AG04450 (cell line): ENCODE results near the gene PDCD7. TPM values are rescaled to one million over a fixed set of nuclear protein-coding genes. Genes with fewer than 3 reads are reported as not detected.
"Not testable (repeated sequence)": the region's sequence is repeated elsewhere in the genome, so short reads cannot be mapped to it uniquely, and the experiment has no call there.

Experiments
- CTCF ChIA-PET: fragments of 300-600, 350-600 bp; formaldehyde crosslinking; extraction: SDS; loops from one replicate; lab custom pipeline; 2022; ENCODE audit warnings: antibody characterized with exemption, inconsistent platforms; lab: Charles Lee
- POLR2A ChIA-PET: fragments of 350-600 bp; formaldehyde crosslinking; extraction: SDS; loops from one replicate; lab custom pipeline; 2021; ENCODE audit warnings: antibody characterized with exemption, inconsistent platforms; lab: Yijun Ruan, JAX
- DNase-seq: peaks from one replicate; pipeline ENCODE4 v3.0.0-alpha.2; 2011; ENCODE audit warnings: low read depth, low spot score
- H3K27ac ChIP-seq: one replicate; pipeline ENCODE4 v1.5.1; 2012; ENCODE audit warnings: low read depth, low read length, control low read depth
- H3K27me3 ChIP-seq: one replicate; pipeline ENCODE4 v1.6.0; 2012; ENCODE audit warnings: low read length; ENCODE audit not compliant: control insufficient read depth, insufficient read depth
- H3K4me3 ChIP-seq: 2 replicates; pipeline ENCODE4 v1.5.1; 2011; ENCODE audit warnings: mild to moderate bottlenecking, low read depth, low read length, control low read depth
- H3K9me3 ChIP-seq: 2 replicates; pipeline ENCODE4 v1.5.1; 2012; ENCODE audit warnings: low read length; ENCODE audit not compliant: control insufficient read depth, insufficient read depth
- CTCF ChIP-seq: IDR thresholded peaks from 2 replicates; pipeline ENCODE4 v1.5.1; 2011; ENCODE audit warnings: low read depth, low read length, control low read depth, inconsistent platforms
- polyA plus RNA-seq: library from polyadenylated mRNA; depleted of rRNA; stranded (reverse); fragments of >200 nt; gene quantifications from 2 replicates; pipeline ENCODE4 v1.2.3, GENCODE V29; 2011

PDCD7 gene
- polyA plus RNA-seq, 1 experiment = 18.0 TPM

- CTCF ChIA-PET = interaction anchor here (0.5 to 4.0 kb wide), 40 partner anchors 8 to 411 kb away, joined by 3 to 127 read pairs (median 5); partner anchors contain the start of genes RASL12, SLC51B and UBAP1L
Measured at GRCh38 chr15:65101411-65101890, 32.2 kb downstream of the PDCD7 start.

GRCh38 chr15:65100442-65100841 lies 33.2 kb downstream of the PDCD7 start:
- no peaks in the 10 kb centered on the region for H3K9me3 ChIP-seq
- ChIA-PET CTCF (interaction anchor here (1.7 to 4.0 kb wide), 4 partner anchors 14 to 68 kb away, joined by 9 to 127 read pairs (median 54); partner anchors contain the start of gene UBAP1L), POLR2A (no interaction called here)
- no peaks in the 10 kb centered on the region for H3K27me3 ChIP-seq
- no peak for TF ChIP-seq CTCF
- H3K27ac ChIP-seq = no peak overlapping the region
- no peak overlapping the region for H3K4me3 ChIP-seq
- no peak for DNase-seq

More at GRCh38 chr15:65101411-65101890, 32.2 kb downstream of the PDCD7 start:
- Histone ChIP-seq H3K27ac (no peak overlapping the region), H3K4me3 (no peak overlapping the region), H3K9me3 (no peaks in the 10 kb centered on the region), H3K27me3 (no peaks in the 10 kb centered on the region)
- POLR2A ChIA-PET = interaction anchor here (0.6 to 1.1 kb wide), 6 partner anchors 12 to 511 kb away, joined by 3 to 5 read pairs (median 4); partner anchors contain the start of gene CLPX
- peak; percentile 93 for TF ChIP-seq CTCF
- DNase-seq = peak; percentile 36

- H3K27me3 ChIP-seq, DNase-seq, POLR2A ChIA-PET, H3K9me3 ChIP-seq, H3K27ac ChIP-seq, H3K4me3 ChIP-seq: not testable (repeated sequence)
- CTCF ChIA-PET = interaction anchor here (0.5 to 3.4 kb wide), 4 partner anchors 9 to 67 kb away, joined by 3 to 78 read pairs (median 4); no protein-coding TSS in a partner anchor
Measured at GRCh38 chr15:65099801-65100200, 33.8 kb downstream of the PDCD7 start.

GRCh38 chr15:65099336-65099735 lies 34.3 kb downstream of the PDCD7 start:
- POLR2A ChIA-PET = no interaction called here
- Histone ChIP-seq H3K27me3 (no peaks in the 10 kb centered on the region), H3K9me3 (no peaks in the 10 kb centered on the region), H3K27ac (no peak overlapping the region), H3K4me3 (no peak overlapping the region)
- no peak for TF ChIP-seq CTCF
- DNase-seq = no peak
- CTCF ChIA-PET = interaction anchor here (0.5 to 3.4 kb wide), 4 partner anchors 10 to 66 kb away, joined by 3 to 78 read pairs (median 4); no protein-coding TSS in a partner anchor

GRCh38 chr15:65097651-65098263 lies 35.9 kb downstream of the PDCD7 start:
- POLR2A ChIA-PET = no interaction called here

More at GRCh38 chr15:65097651-65098263, 35.9 kb downstream of the PDCD7 start:
- CTCF ChIA-PET = no interaction called here
- Histone ChIP-seq H3K27ac (no peak overlapping the region), H3K4me3 (no peak overlapping the region), H3K9me3 (no peaks in the 10 kb centered on the region), H3K27me3 (no peaks in the 10 kb centered on the region)
- DNase-seq = no peak
- TF ChIP-seq CTCF = no peak
